ENCODE measurements around the gene AZU1.
"Not testable (repeated sequence)": the region's sequence is repeated elsewhere in the genome, so short reads cannot be mapped to it uniquely, and the experiment has no call there.

Gene AZU1

GRCh38 chr19:872266-872951, 44.8 kb downstream of the AZU1 start:
- no peak for DNase-seq (ENCODE audit: low read depth, low spot score)

DNA sequence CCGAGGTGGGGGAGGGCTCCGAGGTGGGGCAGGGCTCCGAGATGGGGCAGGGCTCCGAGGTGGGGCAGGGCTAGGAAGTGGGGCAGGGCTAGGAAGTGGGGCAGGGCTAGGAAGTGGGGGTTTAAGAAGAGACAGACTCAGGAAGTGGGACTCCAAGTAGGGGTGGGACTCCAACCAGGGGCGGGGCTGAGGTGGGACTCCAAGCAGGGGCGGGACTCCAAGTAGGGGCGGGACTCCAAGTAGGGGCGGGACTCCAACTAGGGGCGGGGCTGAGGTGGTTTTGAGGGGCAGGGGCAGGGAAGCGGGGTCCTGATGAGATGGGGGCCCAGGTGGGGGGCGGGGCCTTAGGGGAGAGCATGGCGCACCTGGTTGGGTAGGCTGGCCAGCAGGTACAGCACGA, 45.4 kb downstream of the AZU1 start:
- no peak for DNase-seq (ENCODE audit: low read depth, low spot score)

DNA sequence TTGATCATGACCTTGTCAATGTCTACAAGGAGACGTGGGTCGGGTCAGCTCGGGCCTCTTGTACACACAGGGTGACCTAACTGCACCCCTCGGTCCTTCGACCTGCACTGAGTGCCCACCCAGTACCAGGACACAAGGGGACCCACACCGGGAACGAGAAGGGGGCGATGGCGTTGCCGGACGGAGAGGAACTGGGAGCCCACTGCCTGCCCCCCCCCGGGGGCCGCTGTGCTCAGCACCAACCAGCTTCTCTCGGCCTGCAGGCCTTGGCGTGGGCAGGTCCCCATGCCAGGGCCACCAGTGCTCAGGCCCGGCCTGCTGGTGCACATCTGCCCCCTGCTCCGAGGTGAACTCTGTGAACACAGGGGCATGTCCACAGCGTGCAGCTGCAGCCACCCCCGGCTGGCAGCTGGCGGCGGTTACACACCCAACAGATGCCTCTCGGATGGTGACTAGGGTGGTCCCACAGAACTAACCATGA, 46.0 kb downstream of the AZU1 start:
- no peak for DNase-seq (ENCODE audit: low read depth, low spot score)

GRCh38 chr19:875265-875879, 47.7 kb downstream of the AZU1 start:
- DNase-seq (ENCODE audit: low read depth, low spot score), result no peak

GRCh38 chr19:876089-876488, 48.5 kb downstream of the AZU1 start:
- no peak for DNase-seq (ENCODE audit: low read depth, low spot score)

GRCh38 chr19:876780-877314, 49.2 kb downstream of the AZU1 start:
- DNase-seq (ENCODE audit: low read depth, low spot score), result no peak

DNA sequence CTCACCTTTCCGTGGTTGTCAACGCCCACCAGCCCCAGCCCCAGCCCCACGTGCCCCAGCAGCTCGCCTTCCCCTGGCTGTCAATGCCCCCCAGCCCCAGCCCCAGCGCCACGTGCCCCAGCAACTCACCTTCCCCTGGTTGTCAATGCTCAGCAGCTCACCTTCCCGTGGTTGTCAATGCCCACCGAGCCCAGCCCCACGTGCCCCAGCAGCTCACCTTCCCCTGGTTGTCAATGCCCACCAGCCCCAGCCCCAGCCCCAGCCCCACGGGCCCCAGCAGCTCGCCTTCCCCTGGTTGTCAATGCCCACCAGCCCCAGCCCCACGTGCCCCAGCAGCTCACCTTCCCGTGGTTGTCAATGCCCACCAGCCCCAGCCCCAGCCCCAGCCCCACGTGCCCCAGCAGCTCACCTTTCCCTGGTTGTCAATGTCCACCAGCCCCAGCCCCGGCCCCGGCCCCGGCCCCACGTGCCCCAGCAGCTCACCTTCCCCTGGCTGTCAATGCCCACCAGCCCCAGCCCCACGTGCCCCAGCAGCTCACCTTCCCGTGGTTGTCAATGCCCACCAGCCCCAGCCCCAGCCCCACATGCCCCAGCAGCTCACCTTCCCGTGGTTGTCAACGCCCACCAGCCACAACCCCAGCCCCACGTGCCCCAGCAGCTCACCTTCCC, 50.5 kb downstream of the AZU1 start:
- DNase-seq (ENCODE audit: low read depth, low spot score), result not testable (repeated sequence)

DNA sequence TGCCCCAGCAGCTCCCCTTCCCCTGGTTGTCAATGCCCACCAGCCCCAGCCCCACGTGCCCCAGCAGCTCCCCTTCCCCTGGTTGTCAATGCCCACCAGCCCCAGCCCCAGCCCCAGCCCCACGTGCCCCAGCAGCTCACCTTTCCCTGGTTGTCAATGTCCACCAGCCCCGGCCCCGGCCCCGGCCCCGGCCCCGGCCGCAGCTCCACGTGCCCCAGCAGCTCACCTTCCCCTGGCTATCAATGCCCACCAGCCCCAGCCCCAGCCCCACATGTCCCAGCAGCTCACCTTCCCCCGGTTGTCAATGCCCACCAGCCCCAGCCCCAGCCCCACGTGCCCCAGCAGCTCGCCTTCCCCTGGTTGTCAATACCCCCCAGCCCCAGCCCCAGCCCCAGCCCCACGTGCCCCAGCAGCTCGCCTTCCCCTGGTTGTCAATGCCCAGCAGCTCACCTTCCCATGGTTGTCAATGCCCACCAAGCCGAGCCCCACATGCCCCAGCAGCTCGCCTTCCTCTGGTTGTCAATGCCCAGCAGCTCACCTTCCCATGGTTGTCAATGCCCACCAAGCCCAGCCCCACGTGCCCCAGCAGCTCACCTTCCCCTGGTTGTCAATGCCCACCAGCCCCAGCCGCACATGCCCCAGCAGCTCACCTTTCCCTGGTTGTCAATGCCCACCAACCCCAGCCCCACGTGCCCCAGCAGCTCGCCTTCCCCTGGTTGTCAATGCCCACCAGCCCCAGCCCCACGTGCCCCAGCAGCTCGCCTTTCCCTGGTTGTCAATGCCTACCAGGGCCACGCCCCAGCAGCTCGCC, 51.3 kb downstream of the AZU1 start:
- DNase-seq (ENCODE audit: low read depth, low spot score), result not testable (repeated sequence)

- DNase-seq (ENCODE audit: low read depth, low spot score), result no peak
These were observed 52.2 kb downstream of the AZU1 start for GRCh38 chr19:879711-880438.
